CD4-positive, alpha-beta T cell (primary cell): ENCODE measurements around the gene WDR88. TPM values are rescaled to one million over a fixed set of nuclear protein-coding genes. Genes with fewer than 3 reads are reported as not detected.
"Not testable (repeated sequence)": the region's sequence is repeated elsewhere in the genome, so short reads cannot be mapped to it uniquely, and the experiment has no call there.

Experiments used
- ATAC-seq: fragments of 200-7000 bp; cut with Tn5 transposase; one replicate; pipeline ENCODE4 v1.10.0; 2022; ENCODE audit warnings: mild to moderate bottlenecking; ENCODE audit not compliant: poor library complexity
- CTCF ChIA-PET: fragments of 350-600 bp; sonication (Branson Sonifier 250); formaldehyde crosslinking; loops from one replicate; lab custom pipeline; 2021; ENCODE audit warnings: antibody characterized with exemption, inconsistent platforms; lab: Charles Lee
- POLR2A ChIA-PET: fragments of 350-600 bp; sonication (Branson Sonifier 250); formaldehyde crosslinking; loops from one replicate; lab custom pipeline; 2021; ENCODE audit warnings: antibody characterized with exemption, inconsistent platforms; lab: Charles Lee
- DNase-seq, 14 experiments: peaks; one replicate each; pipeline ENCODE4 v3.0.0-alpha.2; 2013 to 2020; ENCODE audit warnings: mixed read lengths in 2 of 14
- H3K27ac ChIP-seq, 2 donors: one replicate each; pipeline versions ENCODE4 v1.5.1 to v1.7.0; 2013; ENCODE audit warnings: low read length in 2 of 2, low read depth in 1 of 2, mild to moderate bottlenecking in 1 of 2
- H3K27me3 ChIP-seq, 2 experiments: 1 replicate in 1 of 2; 2 replicates in 1 of 2; pipeline versions ENCODE4 v1.6.1 to v1.7.0; 2013; ENCODE audit warnings: low read length in 2 of 2, control low read depth in 1 of 2, mild to moderate bottlenecking in 1 of 2, moderate library complexity in 1 of 2; ENCODE audit not compliant: insufficient read depth in 2 of 2, control insufficient read depth in 1 of 2
- H3K36me3 ChIP-seq: one replicate; pipeline ENCODE4 v1.6.1; 2013; ENCODE audit warnings: low read length, control low read depth; ENCODE audit not compliant: insufficient read depth
- H3K4me1 ChIP-seq: one replicate; pipeline ENCODE4 v1.6.1; 2013; ENCODE audit warnings: low read length, control low read depth; ENCODE audit not compliant: insufficient read depth
- H3K4me3 ChIP-seq: one replicate; pipeline ENCODE4 v1.5.1; 2013; ENCODE audit warnings: mild to moderate bottlenecking, low read length, moderate library complexity
- H3K9me3 ChIP-seq, 2 experiments: 1 replicate in 1 of 2; 2 replicates in 1 of 2; pipeline versions ENCODE4 v1.6.1 to v1.7.0; 2013; ENCODE audit warnings: low read length in 2 of 2, mild to moderate bottlenecking in 2 of 2, control low read depth in 1 of 2, moderate library complexity in 1 of 2; ENCODE audit not compliant: control insufficient read depth in 1 of 2, insufficient read depth in 1 of 2
- H3K27ac Mint-ChIP-seq: one replicate; pipeline ENCODE4 v1.8.0; 2020; ENCODE audit warnings: mixed read lengths
- H3K27me3 Mint-ChIP-seq: one replicate; pipeline ENCODE4 v1.8.0; 2021; ENCODE audit warnings: mixed read lengths
- H3K36me3 Mint-ChIP-seq: one replicate; pipeline ENCODE4 v1.8.0; 2021; ENCODE audit warnings: low read depth, mixed read lengths
- H3K4me1 Mint-ChIP-seq: one replicate; pipeline ENCODE4 v1.8.0; 2021; ENCODE audit warnings: low read depth, mixed read lengths
- H3K4me3 Mint-ChIP-seq: one replicate; pipeline ENCODE4 v1.8.0; 2020; ENCODE audit warnings: mild to moderate bottlenecking, mixed read lengths
- H3K9me3 Mint-ChIP-seq: one replicate; pipeline ENCODE4 v1.8.0; 2020; ENCODE audit warnings: mixed read lengths
- CTCF ChIP-seq: fragments of 200-600 bp; IDR thresholded peaks from one replicate; pipeline ENCODE4 v1.8.0; 2022; ENCODE audit warnings: antibody characterized with exemption, mild to moderate bottlenecking
- intact Hi-C, 2 experiments: fragments of 100-400 bp; cut with DNase I in 1 of 2; cut with micrococcal nuclease in 1 of 2; formaldehyde crosslinking; loops; one replicate each; pipeline versions ENCODE4 v1.15.1 to v1.9.0; 2023 to 2025; cut with DNase I, micrococcal nuclease
- total RNA-seq, 174 experiments: library from RNA in 2 of 174; stranded (reverse) in 2 of 174; gene quantifications; one replicate each; pipeline ENCODE4 v1.2.3 and lab custom pipeline; 2021 to 2026

Gene WDR88
- total RNA-seq, 2 experiments from 2014 or later, result not detected

- intact Hi-C loops, result no loop called here
- Histone ChIP-seq H3K27me3 (no peaks in the 10 kb centered on the region), H3K36me3 (no peaks in the 10 kb centered on the region), H3K4me3 (no peak overlapping the region), H3K9me3 (no peaks in the 10 kb centered on the region), H3K4me1 (no peaks in the 10 kb centered on the region), H3K27ac (no peak overlapping the region)
- no peak for TF ChIP-seq CTCF
- ChIA-PET POLR2A (no interaction called here), CTCF (no interaction called here)
- Mint-ChIP-seq H3K4me1 (no peaks in the 10 kb centered on the region), H3K36me3 (no peaks in the 10 kb centered on the region), H3K27ac (no peak overlapping the region), H3K9me3 (no peaks in the 10 kb centered on the region), H3K4me3 (no peak overlapping the region), H3K27me3 (no peaks in the 10 kb centered on the region)
- ATAC-seq (no peak), DNase-seq (no peak)
Observed at GRCh38 chr19:33152176-33152575, 20.3 kb downstream of the WDR88 start.

DNA sequence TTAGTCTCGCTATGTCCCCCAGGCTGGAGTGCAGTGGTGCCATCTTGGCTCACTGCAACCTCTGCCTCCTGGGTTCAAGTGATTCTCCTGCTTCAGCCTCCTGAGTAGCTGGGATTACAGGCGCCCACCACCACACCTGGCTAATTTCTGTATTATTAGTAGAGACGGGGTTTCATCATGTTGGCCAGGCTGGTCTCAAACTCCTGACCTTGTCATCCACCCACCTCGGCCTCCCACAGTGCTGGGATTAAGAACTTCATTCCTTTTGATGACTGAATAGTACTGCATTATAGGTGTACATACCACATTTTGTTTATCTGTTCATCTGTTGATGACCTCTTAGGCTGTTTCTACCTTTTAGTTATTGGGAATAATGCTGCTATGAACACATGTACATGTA is 20.7 kb downstream of the WDR88 start:
- H3K4me3 ChIP-seq, intact Hi-C loops, ATAC-seq, H3K4me1 ChIP-seq, H3K36me3 Mint-ChIP-seq, H3K9me3 Mint-ChIP-seq, H3K36me3 ChIP-seq, H3K27me3 Mint-ChIP-seq, DNase-seq, H3K27ac Mint-ChIP-seq, H3K4me3 Mint-ChIP-seq, CTCF ChIA-PET, H3K27ac ChIP-seq, H3K9me3 ChIP-seq, POLR2A ChIA-PET, H3K4me1 Mint-ChIP-seq, H3K27me3 ChIP-seq: not testable (repeated sequence)

DNA sequence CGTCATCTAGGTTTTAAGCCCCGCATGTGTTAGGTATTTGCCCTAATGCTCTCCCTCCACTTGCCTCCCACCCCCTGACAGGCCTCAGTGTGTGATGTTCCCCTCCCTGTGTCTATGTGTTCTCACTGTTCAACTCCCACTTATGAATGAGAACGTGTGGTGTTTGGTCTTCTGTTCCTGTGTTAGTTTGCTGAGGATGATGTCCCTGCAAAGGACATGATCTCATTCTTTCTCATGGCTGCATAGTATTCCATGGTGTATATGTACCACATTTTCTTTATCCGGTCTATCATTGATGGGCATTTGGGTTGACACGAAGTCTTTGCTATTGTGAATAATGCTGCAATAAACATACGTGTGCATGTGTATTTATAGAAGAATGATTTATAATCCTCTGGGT is 22.4 kb downstream of the WDR88 start:
- H3K4me3 Mint-ChIP-seq, H3K4me3 ChIP-seq, intact Hi-C loops, ATAC-seq, H3K36me3 ChIP-seq, H3K36me3 Mint-ChIP-seq, H3K27me3 ChIP-seq, H3K27ac ChIP-seq, H3K27ac Mint-ChIP-seq, DNase-seq, POLR2A ChIA-PET, H3K27me3 Mint-ChIP-seq, CTCF ChIA-PET, H3K9me3 ChIP-seq, H3K9me3 Mint-ChIP-seq: not testable (repeated sequence)
- H3K4me1 ChIP-seq, result peaks cover 16% of the 10 kb centered on the region
- peaks cover 13% of the 10 kb centered on the region for H3K4me1 Mint-ChIP-seq

DNA sequence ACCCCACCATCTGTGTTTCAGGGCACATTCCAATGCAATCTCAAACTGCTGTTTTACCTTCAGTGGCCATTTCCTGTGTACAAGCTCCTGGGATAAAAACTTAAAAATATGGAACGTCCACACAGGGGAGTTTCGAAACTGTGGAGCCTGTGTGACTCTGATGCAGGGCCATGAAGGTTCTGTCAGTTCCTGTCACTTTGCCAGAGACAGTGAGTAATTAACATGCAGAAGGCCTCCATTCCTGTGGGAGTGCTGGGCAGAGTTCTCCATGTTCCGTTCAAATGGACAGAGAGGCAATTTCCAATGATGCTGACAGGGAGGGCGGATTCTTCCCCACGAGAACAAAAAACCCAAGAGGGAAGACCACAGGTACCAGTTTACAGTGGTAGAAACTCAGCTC is 24.4 kb downstream of the WDR88 start:
- no peaks in the 10 kb centered on the region for H3K9me3 Mint-ChIP-seq
- Histone ChIP-seq H3K4me1 (peaks cover 36% of the 10 kb centered on the region), H3K36me3 (no peaks in the 10 kb centered on the region), H3K4me3 (no peak overlapping the region), H3K27ac (no peak overlapping the region), H3K9me3 (no peaks in the 10 kb centered on the region), H3K27me3 (no peaks in the 10 kb centered on the region)
- H3K27ac Mint-ChIP-seq, result no peak overlapping the region
- ATAC-seq, result no peak
- H3K27me3 Mint-ChIP-seq, result no peaks in the 10 kb centered on the region
- H3K4me1 Mint-ChIP-seq, result peaks cover 33% of the 10 kb centered on the region
- ChIA-PET POLR2A (interaction anchor here (6.2 kb wide), 1 partner anchor 21 kb away, joined by 116 read pairs; no protein-coding TSS in a partner anchor), CTCF (no interaction called here)
- intact Hi-C loops, result no loop called here
- H3K36me3 Mint-ChIP-seq, result no peaks in the 10 kb centered on the region
- H3K4me3 Mint-ChIP-seq, result no peak overlapping the region
- TF ChIP-seq CTCF, result no peak
- DNase-seq, result no peak
